ENCODE measurements around the gene MFN2.

Gene MFN2

DNA sequence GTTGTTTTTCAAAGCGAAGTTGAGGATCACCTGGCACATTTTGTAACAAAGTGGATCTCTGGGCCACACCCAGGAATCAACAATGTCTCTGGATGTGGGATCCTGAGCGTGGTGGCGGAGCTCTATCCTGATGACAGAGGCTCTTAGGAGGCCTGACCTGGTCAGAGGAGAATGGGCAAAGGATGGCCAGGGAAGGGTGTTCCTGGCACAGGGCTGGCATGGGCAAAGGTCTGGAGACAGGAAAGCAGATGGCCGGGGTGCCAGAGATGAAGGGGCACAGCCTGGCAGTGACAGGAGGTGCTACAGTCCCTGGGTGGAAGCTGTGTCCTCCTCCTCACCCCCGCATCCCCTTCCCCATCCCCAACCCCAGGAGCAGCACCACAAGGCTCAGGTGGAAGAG lies 20.0 kb upstream of the MFN2 start:
- DNase-seq (ENCODE audit: low read depth in 2 of 2) = no peak

DNA sequence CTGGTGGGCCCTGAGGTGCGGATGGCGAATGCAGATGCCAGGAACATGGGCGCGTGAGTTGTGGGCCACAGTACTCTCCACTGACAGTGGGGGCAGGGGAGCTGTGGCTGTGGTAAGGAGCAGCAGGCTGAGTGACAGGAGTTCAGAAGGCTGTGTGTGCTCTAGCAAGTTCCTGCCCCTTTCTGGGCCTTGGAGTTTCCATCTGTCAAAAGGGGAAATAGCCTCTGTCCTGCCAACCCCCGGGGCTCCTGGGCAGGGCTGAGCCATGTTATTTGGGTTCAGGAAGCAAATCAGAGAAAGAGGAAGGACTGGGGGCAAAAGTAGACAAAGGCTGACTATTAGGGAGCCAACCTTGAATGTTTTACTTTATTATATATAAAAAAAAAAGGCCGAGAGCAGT lies 19.5 kb upstream of the MFN2 start:
- no peak for DNase-seq (ENCODE audit: low read depth in 2 of 2)

DNA sequence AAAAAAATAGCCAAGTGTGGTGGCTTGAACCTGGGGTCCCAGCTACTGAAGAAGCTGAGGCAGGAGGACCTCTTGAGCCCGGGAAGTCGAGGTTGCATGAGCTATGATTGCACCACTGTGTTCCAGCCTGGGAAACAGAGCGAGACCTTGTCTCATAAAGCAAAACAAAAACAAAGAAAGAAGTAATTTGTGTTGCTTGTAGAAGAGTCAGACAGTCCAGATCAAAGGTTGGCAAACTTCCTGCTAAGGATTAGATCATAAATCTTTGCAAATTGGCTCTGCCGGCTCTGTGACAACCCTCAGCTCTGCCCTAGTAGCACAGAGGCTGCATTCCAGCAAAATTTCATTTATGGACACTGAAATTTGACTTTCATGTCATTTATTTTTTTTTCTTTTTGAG lies 19.0 kb upstream of the MFN2 start:
- DNase-seq (ENCODE audit: low read depth in 2 of 2) = no peak

DNA sequence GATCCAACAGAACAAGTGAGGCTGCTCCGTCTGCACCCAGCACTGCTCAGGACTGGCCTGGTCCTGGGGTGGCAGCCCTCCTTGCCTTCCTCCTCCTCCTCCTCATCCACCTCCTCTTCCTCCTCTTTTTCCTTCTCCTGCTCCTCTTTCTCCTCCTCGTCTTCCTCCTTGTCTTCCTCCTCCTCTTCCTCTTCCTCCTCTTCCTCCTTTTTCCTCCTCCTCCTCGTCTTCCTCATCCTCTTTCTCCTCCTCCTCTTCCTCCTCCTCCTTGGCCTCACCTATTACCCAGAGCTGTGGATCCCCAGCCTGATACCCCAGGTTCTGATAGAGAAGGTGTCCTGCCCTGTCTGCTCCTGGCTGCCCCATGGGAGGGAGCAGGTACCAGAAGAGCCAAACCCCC lies 16.6 kb upstream of the MFN2 start:
- DNase-seq (ENCODE audit: low read depth in 2 of 2) = no peak

DNA sequence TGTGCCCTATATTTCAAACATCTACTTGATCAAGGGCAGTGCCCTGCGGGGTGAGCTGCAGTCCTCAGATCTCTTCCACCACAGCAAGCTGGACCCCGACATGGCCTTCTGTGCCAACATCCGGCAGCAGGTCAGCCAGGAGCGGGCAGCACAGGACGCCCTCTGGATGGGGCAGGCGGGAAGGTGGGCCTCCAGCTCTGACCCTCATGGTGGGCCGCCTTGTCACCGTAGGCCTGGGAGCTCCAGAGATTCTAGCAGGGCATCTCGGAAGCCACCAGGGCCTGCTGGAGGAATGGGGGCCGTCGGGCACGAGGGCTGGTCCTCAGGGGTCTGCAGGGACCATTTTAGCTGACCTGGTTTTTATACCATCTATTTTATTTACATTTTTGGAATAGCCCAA lies 15.6 kb upstream of the MFN2 start:
- no peak for DNase-seq (ENCODE audit: low read depth in 2 of 2)

DNA sequence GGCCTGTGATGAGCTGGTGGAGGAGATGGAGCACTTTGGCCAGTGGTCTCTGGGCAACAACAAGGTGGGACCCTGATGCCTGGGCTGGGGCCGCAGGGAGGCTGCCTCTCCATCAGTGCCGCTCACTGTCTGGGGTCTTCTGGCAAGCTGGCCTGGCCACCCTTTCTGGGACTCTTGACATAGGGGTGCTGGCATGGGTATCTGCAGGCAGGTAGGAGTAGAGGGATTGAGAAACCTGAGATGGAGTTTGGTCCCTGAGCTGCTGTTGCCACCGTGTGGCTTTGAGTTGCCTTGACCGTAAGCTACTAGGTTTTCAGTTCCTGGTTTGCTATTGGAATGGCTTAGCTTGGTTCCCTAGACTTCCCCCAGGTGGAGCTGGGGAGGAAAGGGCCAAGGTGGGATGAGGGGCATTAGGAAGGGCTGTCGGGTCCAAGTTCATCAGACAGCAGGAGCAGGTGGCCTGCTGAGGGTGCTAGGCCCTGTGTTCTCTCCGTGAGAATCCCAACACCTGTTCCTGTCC lies 13.2 kb upstream of the MFN2 start:
- DNase-seq (ENCODE audit: low read depth in 2 of 2) = no peak

DNA sequence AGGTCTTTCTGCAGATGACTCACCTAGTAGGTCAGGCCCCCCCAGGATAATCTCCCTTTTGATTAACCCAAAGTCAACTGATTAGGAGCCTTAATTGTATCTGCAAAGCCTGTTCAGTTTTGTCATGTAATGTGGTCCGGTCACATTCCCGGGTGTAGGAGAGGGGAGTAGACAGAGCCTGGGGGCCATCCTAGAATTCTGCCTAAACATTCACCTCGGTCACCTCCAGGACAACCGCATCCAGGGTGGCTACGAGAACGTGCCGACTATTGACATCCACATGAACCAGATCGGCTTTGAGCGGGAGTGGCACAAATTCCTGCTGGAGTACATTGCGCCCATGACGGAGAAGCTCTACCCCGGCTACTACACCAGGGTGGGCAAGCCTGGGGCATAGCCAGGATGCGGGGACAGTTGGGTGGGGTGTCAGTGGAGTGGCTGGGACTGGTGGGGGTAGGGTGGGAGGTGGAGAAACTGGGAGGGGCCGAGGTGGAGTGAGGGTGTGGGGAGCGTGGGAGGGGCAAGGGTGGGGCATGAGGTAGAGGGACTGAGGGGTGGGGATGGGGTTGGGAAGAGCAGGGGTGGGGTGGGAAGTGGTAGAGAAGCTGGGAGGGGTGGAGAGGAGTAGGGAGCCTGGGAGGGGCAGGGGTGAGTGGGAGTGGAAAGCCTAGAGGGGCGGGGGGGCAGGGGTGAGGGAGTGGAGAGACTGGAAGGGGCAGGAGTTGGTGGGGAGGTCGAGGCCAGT lies 9.6 kb upstream of the MFN2 start:
- DNase-seq (ENCODE audit: low read depth in 2 of 2) = no peak

DNA sequence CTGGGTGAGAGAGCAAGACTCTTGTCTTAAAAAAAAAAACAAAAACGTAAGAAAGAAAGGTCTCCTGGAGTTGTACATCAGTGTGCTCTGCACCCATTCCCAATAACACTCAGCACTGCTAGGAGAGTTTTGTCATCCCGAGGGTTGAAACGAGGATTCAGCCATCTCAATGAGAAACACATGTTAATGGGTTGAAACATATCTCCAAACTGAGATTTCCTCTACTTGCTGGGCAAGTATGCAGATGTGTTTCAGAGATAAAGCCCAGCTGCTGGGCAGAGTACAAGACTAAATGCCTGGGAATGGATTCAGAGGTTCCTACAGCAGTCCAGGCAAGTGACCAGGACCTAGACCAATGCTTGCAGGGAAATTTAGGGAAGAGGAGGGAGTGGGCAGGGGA lies 2.6 kb upstream of the MFN2 start:
- no peak for DNase-seq (ENCODE audit: low read depth in 2 of 2)

DNA sequence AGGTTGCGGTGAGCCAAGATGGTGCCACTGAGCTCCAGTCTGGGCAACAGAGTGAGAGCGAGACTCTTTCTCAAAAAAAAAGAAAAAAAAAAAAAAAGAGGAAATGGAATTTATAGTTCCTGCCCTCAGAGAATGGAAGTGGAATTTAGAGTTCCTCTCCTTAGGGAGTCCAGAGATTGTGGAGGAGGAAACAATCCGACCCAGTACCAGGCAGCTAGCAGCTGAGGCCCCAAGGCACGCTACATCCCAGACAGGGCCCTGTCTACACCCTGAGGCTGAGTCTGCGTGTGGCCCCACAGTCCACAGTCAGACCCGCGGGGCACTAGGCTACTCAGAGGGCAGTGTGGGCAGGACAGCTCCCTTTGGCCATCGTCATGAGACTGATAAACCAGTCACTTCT lies 1.9 kb upstream of the MFN2 start:
- no peak for DNase-seq (ENCODE audit: low read depth in 2 of 2)

DNA sequence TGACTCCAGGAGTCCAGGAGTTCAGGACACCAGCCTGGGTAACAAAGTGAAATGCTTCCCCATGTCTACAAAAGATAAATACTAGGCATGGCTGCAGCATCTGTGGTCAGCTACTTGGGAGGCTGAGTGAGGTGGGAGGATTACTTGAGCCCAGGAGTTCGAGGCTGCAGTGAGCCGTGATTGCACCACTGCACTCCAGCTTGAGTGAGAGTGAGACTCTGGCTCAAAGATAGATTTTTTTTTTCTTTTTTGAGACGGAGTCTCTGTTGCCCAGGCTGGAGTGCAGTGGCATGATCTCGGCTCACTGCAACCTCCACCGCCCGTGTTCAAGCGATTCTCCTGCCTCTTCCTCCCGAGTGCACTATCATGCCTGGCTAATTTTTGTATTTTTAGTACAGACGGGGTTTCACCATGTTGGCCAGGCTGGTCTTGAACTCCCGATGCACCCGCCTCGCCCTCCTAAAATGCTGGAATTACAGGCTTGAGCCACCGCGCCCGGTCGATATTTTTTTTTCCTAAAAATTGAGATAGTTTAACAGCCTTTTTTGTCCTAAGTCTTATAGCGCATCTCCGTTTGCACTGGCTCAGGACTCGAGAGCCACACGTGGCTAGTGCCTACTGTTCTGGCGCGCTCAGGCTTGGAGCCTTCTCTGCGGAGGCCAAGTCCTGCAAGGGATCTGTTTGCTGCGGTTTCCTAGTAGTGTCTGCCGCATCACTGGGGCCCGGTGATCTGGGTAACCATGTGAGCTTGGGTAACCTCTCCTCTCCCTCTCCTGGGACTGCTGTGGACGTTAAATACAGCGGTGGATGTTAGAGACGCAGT lies 1.0 kb upstream of the MFN2 start:
- no peak for DNase-seq (ENCODE audit: low read depth in 2 of 2)

DNA sequence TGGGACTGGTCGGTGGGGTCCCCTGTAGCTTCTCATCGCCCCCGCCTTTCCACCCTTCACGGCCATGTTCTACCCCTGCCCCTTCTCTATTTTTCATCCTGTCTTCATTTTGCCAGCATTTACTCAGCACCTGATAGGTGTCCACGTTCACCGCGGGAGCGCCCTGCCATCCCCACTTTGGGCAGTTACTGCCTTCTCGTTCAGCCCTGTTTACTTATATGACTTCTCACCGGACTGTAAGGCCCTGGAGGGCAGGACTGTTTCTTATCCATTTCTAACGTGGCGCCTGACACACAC lies 380 bp downstream of the MFN2 start:
- DNase-seq (ENCODE audit: low read depth in 2 of 2) = no peak

DNA sequence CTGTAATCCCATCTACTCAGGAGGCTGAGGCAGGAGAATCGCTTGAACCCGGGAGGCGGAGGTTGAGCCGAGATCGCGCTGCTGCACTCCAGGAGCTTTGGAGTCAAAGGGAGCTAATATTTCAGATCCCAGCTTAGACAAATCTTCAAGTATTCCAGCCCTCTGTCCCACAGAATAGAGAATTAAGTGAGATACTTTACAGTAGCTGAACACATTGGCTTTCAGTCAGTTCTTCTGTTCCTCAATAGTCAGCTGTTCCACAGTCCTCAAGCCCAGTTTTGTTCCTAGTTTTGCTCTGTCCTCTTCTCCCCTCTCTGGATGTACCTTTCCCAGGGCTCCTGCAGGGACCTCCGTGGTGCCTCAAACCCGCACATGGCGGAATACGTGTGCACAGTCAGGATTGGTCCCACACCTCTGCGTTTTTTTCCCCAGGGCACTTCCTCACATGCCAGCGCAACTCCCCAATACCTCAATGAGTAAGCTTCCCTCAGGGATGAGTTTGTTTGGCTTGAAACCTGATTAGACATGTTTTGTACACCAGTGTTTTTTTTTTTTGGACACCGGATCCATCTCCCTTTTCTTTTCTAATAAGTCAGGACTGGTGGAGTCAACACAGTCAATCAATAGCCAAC lies 1.2 kb downstream of the MFN2 start:
- DNase-seq (ENCODE audit: low read depth in 2 of 2) = no peak

DNA sequence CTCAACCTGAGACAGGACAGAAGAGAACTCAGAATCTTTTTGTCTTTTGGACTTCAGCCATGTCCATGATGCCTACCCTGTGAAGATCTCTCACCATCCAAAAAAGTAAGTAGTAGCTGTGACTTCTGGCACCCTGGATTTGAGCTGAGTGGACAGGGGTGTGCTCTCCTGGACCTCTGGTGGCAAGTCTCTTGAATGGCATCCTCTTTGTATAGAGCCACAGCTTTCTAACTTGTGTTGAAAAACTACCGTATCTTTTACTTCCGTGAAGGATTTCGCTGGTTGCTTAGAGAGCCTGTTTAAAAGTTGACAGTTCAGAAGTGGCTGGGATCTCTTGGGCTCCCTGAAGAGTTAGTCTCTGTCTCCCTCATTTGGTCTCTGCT lies 1.8 kb downstream of the MFN2 start:
- no peak for DNase-seq (ENCODE audit: low read depth in 2 of 2)

DNA sequence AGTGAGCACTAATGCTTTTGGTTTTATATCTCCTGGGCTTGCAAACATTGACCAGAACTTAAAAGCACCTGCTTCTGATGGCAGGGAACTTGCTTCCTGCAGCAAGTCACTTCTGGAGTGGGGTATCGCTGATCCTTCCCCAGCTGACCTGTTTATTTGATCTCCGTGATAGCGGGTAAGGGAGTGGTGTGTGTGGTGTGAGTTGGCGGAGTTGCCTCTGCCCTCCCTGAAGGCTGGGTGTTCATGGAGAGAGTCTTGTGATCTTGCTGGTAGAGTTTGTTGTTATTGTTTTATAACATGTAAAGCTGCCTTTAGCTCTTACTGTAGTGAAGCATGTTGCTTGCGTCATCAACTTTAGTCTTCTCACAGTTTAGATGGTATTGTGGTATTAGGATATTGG lies 3.9 kb downstream of the MFN2 start:
- DNase-seq (ENCODE audit: low read depth in 2 of 2) = no peak

DNA sequence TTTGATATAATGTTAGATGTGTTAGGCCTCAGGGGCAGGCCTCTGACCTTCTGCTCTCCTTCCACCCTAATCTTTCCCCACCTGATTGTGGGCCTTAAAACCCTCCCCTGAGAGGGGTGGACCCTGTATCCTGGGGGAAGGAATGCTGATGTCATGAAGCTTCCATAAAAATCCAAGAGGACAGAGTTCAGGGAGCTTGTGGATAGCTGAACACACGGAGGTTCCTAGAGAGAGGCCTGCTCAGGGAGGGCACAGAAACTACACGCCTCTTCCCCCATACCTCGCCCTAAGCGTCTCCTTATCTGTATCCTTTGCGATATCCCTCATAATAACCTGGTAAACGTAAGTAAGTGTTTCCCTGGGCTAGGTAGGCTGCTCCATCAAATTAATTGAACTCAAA lies 4.3 kb downstream of the MFN2 start:
- no peak for DNase-seq (ENCODE audit: low read depth in 2 of 2)

DNA sequence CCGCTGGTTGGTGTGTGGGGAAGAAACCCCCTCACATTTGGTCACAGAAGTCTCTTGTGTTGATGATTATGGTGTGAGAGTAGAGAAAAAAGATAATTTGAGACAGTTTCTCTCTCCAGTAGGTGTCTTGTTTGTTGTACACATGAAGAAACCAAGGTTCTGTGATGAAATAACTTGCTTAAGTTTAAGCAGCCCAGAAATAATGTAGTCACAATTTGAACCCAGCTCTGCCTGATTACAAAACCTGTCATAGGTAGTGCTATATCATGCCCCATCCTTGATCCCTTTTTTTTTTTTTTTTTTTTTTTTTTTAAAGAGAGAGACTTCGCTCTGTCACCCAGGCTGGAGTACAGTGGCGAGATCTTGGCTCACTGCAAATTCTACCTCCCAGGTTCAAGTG lies 4.9 kb downstream of the MFN2 start:
- DNase-seq (ENCODE audit: low read depth in 2 of 2) = no peak

DNA sequence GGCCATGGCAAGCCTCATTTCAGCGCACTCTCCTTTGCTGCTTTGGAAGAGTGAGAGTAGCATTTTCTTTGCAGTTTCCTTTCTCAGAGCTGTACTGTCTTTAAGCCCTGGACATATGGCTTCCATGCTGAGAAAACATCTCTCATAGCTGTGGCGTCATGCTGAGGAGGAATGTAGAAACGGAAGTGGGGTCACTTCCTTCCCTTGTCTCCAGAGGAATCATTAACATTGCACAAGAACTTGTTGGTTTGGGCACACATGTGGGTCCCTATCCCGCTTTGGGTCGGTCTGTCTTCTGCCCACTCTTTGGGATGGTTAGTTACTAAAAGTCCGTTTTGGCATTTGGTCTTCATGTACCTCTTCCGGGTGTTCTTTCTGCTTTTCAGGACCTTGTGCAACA lies 5.6 kb downstream of the MFN2 start:
- no peak for DNase-seq (ENCODE audit: low read depth in 2 of 2)

DNA sequence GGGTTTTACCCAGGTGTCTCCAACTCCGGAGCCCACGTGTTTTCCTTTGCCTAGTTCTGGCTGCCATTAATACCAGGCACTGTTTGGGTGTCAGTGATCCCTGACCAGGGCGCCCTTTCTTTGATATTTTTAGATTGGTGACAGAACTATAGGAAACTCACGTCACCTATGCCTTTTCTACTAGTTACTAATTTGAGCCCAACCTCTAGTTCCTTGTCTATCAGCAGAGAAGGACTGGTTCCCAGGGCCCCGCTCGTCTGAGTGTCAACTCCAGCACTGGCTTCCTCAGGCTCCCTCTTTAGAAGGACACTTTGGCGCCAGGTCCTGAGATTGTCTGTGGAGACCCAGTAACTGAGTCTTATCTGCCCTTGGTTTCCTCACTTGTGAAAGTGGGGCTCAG lies 9.4 kb downstream of the MFN2 start:
- no peak for DNase-seq (ENCODE audit: low read depth in 2 of 2)

DNA sequence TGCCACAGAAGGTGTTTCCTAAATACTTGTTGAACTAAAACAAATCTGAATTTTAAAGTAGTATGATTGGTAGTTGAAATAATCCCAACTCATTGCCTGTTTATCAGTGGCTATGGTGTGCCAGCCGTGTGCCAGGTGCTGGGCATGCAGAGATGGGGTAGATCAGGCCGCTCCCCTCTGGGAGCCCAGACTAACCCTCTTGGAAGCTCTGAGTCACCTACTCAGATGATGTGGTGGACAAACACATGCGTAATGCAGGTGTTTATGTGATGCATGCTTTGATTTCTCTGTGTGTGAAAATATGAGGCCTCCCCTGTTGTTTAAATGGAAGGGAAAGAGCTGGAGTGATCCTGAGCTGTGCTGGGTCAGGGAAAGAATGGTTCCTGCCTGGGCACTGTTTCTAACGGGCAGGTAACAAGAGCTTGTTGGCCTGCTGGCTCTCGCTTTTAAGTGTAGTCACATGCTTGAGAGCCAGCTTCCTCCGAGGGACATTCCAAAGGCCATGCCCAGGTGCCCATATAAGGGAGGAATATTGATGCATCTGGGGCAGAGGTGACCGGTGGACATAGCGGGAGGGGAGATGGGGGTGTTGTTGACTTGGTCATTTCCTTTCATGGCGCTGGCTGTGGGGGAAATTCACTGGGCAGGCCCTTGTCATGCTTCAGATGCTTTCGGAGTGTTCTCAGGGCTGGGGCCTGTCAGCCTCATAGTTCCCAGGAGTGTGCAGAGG lies 10.2 kb downstream of the MFN2 start:
- DNase-seq (ENCODE audit: low read depth in 2 of 2) = no peak

DNA sequence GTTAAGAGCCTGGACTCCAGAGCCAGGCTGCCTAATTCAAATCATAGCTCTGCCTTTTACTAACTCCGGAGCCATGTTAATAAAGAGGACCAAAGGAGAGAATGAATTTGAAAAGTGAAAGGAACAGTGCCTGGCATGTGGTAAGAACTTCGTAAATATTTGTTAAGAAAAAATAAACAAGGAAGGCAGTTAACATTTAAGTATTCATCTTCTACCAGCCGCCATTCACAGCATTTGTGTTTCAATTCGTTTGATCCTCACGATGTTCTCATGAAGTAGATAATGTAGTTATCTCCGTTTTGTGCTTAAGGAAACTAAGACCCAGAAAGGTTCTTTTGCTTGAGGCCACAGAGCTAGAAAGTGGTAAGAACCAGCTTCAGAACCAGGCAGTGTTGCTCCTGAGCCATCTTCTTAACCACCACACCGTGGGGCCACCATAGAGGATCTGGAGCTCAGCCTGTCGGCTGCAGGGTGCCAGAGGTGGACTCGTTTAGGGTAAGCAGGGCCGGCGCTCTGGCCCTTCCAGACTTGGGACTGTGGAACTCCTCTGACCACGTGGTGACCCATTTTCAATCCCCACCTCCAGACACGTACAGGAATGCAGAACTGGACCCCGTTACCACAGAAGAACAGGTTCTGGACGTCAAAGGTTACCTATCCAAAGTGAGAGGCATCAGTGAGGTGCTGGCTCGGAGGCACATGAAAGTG lies 11.9 kb downstream of the MFN2 start:
- DNase-seq (ENCODE audit: low read depth in 2 of 2) = no peak

DNA sequence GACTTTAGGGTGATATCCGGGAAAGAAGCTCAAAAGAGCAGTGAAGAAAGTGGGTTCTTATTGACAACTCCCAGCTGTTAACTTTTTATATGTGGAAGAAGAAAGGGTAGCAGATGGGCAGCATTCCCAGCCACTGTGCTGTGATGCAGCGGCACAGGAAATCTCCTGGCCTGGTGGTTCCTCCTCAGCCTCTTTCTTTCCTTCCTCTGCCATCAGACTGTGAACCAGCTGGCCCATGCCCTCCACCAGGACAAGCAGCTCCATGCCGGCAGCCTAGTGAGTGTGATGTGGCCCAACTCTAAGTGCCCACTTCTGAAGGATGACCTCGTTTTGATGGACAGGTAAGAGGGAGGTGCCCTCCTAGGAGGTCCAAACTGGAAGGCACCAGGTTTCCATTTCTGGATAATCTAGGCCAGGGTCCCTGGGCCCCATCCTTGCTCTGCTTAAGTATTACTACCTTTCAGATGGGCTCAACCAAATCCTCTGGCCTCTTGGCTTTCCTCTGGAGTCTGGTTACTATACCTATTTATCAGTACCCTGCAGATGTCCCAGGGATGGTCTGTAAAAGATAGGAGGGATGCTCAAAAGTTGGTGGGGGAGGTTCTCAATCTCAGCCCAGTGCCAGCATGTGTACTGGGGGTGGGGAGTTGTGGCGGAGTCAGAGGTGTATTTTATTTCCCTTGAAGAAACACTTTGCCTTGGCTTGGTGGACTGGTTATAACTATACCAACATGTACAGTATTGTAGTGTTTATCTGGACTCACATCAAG lies 17.0 kb downstream of the MFN2 start:
- DNase-seq (ENCODE audit: low read depth in 2 of 2) = no peak

All from stimulated activated CD4-positive, alpha-beta T cell treated with anti-CD3 and anti-CD28 coated beads, Interleukin-1b, Interleukin-23, amount 100 ng/mL, for 1 hour (primary cell).